ENCODE measurements around the gene ZBTB16. TPM values are rescaled to one million over a fixed set of nuclear protein-coding genes. Genes with fewer than 3 reads are reported as not detected.
A peak's percentile ranks its signal among the peaks of the same experiment; 100 is the strongest.

Gene ZBTB16
- total RNA-seq, 1 donor from 2014 or later, result 17.7 TPM

- Mint-ChIP-seq H3K27me3 (ENCODE audit: insufficient read depth, low read depth) (peaks cover 16% of the 10 kb centered on the region), H3K4me1 (peaks cover 19% of the 10 kb centered on the region), H3K27ac (no peak overlapping the region), H3K36me3 (no peaks in the 10 kb centered on the region), H3K9me3 (peaks cover 7% of the 10 kb centered on the region), H3K4me3 (no peak overlapping the region)
- no peak overlapping the region for H2AFZ ChIP-seq (replicated peaks)
- no peaks in the 10 kb centered on the region for H3K9me3 ChIP-seq (ENCODE audit: low read depth)
- no peak for DNase-seq (ENCODE audit: low spot score)
- peaks cover 7% of the 10 kb centered on the region for H3K4me1 ChIP-seq
- H4K20me1 ChIP-seq (ENCODE audit: low read depth), result no peaks in the 10 kb centered on the region
- H3K9ac ChIP-seq, result no peak overlapping the region
- peaks cover 3% of the 10 kb centered on the region for H3F3A ChIP-seq (ENCODE audit: low read depth)
- TF ChIP-seq EZH2phosphoT487 (IDR thresholded peaks at IDR 0.05) (no peak), EZH2 (IDR thresholded peaks at IDR 0.05) (no peak), CTCF (IDR thresholded peaks at IDR 0.05) (no peak)
- no peaks in the 10 kb centered on the region for H3K36me3 ChIP-seq
- H3K27ac ChIP-seq, result no peak overlapping the region
- H3K27me3 ChIP-seq, result no peaks in the 10 kb centered on the region
- H3K4me2 ChIP-seq, result no peak overlapping the region
- no peaks in the 10 kb centered on the region for H3K79me2 ChIP-seq (ENCODE audit: low read depth)
- H3K4me3 ChIP-seq, result no peak overlapping the region
Observed at GRCh38 chr11:114033066-114033465, 26.4 kb upstream of the ZBTB16 start.

GRCh38 chr11:114033572-114033971 lies 25.9 kb upstream of the ZBTB16 start:
- H2AFZ ChIP-seq (replicated peaks), result no peak overlapping the region

DNA sequence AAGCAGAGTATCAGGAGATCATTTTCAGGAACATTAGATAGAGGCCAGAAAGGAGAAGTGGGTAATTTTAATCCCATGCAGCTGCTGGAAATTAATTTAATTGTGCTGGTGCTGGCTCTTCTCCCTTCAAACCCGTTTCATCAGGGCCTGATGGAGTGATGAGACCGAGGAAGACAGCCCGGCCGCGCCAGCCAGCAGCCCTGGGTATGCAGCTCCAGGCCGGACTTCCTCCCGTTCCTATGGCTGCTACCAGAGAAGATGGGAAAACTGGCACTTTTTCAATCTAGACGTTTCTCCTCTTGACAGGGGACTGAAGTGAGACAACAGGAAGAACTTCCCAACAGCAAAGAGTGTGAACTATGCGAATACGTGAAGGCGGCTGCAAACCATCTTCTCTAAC lies 24.6 kb upstream of the ZBTB16 start:
- peak overlapping the region; percentile 65 for H3K27ac Mint-ChIP-seq
- Histone ChIP-seq H3K9ac (no peak overlapping the region), H4K20me1 (ENCODE audit: low read depth) (no peaks in the 10 kb centered on the region), H3K4me1 (peaks cover 7% of the 10 kb centered on the region), H3K36me3 (no peaks in the 10 kb centered on the region), H3K27ac (no peak overlapping the region), H3K79me2 (ENCODE audit: low read depth) (no peaks in the 10 kb centered on the region), H3K27me3 (no peaks in the 10 kb centered on the region), H3K9me3 (ENCODE audit: low read depth) (no peaks in the 10 kb centered on the region), H3F3A (ENCODE audit: low read depth) (peaks cover 3% of the 10 kb centered on the region), H3K4me2 (no peak overlapping the region), H3K4me3 (no peak overlapping the region), H2AFZ (replicated peaks) (no peak overlapping the region)
- TF ChIP-seq EZH2phosphoT487 (IDR thresholded peaks at IDR 0.05) (no peak), CTCF (IDR thresholded peaks at IDR 0.05) (no peak), EZH2 (IDR thresholded peaks at IDR 0.05) (no peak)
- peaks cover 23% of the 10 kb centered on the region for H3K4me1 Mint-ChIP-seq
- no peak overlapping the region for H3K4me3 Mint-ChIP-seq
- DNase-seq (ENCODE audit: low spot score), result no peak
- H3K9me3 Mint-ChIP-seq, result peaks cover 4% of the 10 kb centered on the region
- H3K36me3 Mint-ChIP-seq, result no peaks in the 10 kb centered on the region
- H3K27me3 Mint-ChIP-seq (ENCODE audit: insufficient read depth, low read depth), result peaks cover 23% of the 10 kb centered on the region

More at GRCh38 chr11:114033572-114033971, 25.9 kb upstream of the ZBTB16 start:
- H3K27ac Mint-ChIP-seq, result no peak overlapping the region
- H3K4me1 Mint-ChIP-seq, result peaks cover 20% of the 10 kb centered on the region
- H3K36me3 Mint-ChIP-seq, result no peaks in the 10 kb centered on the region
- H3K27me3 ChIP-seq, result no peaks in the 10 kb centered on the region
- no peak overlapping the region for H3K27ac ChIP-seq
- no peak overlapping the region for H3K4me2 ChIP-seq
- TF ChIP-seq CTCF (IDR thresholded peaks at IDR 0.05), result no peak
- TF ChIP-seq EZH2 (IDR thresholded peaks at IDR 0.05), result no peak
- TF ChIP-seq EZH2phosphoT487 (IDR thresholded peaks at IDR 0.05), result no peak
- H3K4me1 ChIP-seq, result peaks cover 7% of the 10 kb centered on the region
- no peaks in the 10 kb centered on the region for H4K20me1 ChIP-seq (ENCODE audit: low read depth)
- H3K9me3 ChIP-seq (ENCODE audit: low read depth), result no peaks in the 10 kb centered on the region
- peaks cover 7% of the 10 kb centered on the region for H3K9me3 Mint-ChIP-seq
- DNase-seq (ENCODE audit: low spot score), result no peak
- no peak overlapping the region for H3K4me3 Mint-ChIP-seq
- no peaks in the 10 kb centered on the region for H3K79me2 ChIP-seq (ENCODE audit: low read depth)
- H3K4me3 ChIP-seq, result no peak overlapping the region
- no peak overlapping the region for H3K9ac ChIP-seq
- no peaks in the 10 kb centered on the region for H3K36me3 ChIP-seq
- H3K27me3 Mint-ChIP-seq (ENCODE audit: insufficient read depth, low read depth), result peaks cover 17% of the 10 kb centered on the region
- H3F3A ChIP-seq (ENCODE audit: low read depth), result peaks cover 3% of the 10 kb centered on the region

All from neural progenitor cell (in vitro differentiated cells).